Mesangial cell (primary cell): ENCODE results near the gene PDYN. TPM values are rescaled to one million over a fixed set of nuclear protein-coding genes. Genes with fewer than 3 reads are reported as not detected.

ENCODE experiments used
- total RNA-seq: library from RNA; depleted of rRNA; stranded (reverse); fragments of >200 nt; gene quantifications from 2 replicates; pipeline ENCODE4 v1.2.3, GENCODE V29; 2015

The PDYN gene
- not detected in 2 replicates for total RNA-seq

GRCh38 chr20:1993986-1994385 is at the start of gene PDYN:
TSS of gene PDYN (minus strand) at chr20:1994058. CDS start at chr20:1983084, 10,974 bp downstream.

Other genes starting within 250 kb of the PDYN start
- gene SIRPA, start 98.7 kb downstream of the PDYN start, total RNA-seq, result 60.0 and 67.2 TPM in 2 replicates
- gene STK35, start 107.8 kb upstream of the PDYN start, total RNA-seq, result 16.3 and 18.4 TPM in 2 replicates